Ecto neural progenitor cell (in vitro differentiated cells): ENCODE data around the gene LTBP1.
"Not testable (repeated sequence)": the region's sequence is repeated elsewhere in the genome, so short reads cannot be mapped to it uniquely, and the experiment has no call there.

ENCODE experiments used
- DNase-seq: peaks from one replicate; pipeline ENCODE4 v3.0.0-alpha.2; 2018; ENCODE audit warnings: low spot score

Gene LTBP1

DNA sequence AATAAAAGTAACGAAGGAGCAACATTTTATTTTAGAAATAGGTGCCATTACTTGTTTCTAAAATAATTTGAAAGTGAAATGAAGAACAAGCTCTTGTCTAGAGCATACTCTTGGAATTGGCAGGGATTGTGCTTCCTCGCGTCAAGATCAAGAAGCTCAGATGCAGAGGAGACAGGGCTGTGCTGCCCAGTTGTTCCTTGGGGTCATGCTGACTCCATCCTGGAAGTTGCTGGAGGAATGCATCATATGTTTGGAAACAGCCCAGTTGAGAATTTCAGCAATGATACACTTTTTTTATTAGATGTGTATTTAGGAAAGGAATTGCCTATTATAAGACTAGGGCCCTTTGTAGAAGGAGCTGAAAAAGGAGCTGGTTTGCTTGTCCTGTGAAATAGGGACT is 17.2 kb downstream of the LTBP1 start:
- no peak for DNase-seq

DNA sequence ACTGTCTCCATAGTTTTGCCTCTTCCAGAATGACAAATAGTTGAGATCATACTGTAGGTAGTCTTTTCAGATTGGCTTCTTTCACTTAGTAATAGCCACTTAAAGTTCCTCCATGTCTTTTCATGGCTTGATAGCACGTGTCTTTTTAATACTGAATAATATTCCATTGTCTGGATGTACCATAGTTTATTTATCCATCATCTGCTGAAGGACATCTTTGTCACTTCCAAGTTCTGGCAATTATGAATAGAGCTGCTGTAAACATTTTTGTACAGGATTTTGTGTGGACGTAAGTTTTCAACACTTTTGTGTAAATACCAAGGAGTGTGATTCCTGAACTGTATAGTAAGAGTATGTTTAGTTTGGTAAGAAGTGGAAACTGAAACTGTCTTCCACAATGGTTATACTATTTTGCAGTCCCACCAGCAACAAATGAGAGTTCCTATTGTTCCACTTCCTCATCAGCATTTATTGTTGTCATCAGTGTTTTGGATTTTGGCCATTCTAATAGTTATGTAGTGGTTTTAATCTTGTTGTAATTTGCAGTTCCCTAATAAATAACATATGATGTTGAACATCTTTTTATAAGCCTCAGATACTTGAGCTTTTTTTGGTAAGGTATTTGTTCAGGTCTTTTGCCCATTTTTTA is 18.9 kb downstream of the LTBP1 start:
- DNase-seq, result no peak

DNA sequence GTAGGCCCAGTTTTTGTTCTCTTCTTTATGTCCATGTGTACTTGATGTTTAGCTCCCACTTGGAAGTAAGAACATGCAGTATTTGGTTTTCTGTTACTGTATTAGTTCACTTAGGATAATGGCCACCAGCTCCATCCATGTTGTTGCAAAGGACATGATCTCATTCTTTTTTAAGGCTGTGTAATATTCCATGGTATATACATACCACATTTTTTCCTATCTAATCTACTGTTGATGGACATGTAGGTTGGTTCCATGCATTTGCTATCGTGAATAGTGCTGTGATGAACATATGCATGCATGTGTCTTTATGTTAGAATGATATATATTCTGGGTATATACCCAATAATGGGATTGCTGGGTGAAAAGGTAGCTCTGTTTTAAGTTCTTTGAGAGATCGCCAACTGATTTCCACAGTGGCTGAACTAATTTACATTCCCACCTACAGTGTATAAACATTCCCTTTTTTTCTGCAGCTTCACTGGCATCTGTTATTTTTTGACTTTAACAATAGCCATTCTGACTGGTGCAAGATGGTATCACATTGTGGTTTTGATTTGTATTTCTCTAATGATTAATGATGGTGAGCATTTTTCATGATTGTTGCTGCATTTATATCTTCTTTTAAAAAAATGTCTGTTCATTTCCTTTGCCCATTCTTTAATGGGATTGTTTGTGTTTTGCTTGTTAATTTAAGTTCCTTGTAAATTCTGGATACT is 22.9 kb downstream of the LTBP1 start:
- DNase-seq, result no peak

DNA sequence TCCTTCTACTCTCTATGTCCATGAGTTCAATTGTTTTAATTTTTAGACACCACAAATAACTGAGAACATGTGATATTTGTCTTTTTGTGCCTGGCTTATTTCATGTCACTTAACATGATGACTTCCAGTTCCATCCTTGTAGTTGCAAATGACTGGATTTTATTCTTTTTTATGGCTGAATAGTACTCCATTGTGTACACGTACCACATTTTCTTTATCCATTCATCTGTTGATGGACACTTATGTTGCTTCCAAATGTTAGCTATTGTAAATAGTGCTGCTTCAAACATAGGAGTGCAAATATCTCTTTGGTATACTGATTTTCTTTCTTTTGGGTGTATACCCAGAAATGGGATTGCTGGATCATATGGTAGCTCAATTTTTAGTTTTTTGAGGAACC is 27.0 kb downstream of the LTBP1 start:
- not testable (repeated sequence) for DNase-seq

DNA sequence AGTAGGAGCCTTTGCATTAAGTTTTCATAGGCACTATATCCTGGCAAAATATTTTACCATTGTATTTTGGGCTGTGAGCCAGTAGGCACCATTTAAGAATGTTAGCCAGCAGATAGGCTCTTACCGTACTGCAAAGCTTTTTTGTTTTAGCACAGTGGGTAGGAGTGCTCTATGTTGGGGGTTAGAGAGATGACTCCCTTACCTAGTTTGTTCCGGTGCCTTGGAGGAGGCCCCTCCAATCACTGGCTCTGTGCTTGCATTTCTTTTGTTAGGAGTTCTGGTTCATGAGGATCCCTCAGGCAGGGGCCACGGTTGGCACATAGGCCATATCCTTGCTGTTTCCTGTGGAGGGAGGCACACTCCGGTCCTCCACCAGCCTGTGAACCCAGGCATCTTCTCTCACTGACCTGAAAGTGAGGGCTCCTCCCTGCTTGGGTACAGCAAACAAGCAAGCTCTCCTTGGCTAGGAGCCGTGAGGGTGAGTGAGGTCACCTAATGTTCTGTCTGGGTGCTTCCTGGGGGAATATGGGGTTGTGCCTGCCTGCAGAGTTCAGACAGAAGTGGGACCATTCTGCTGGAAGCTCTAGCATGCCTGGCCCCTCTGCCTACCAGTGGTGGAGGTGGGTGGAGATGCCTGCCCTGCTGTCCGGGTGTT is 29.8 kb downstream of the LTBP1 start:
- no peak for DNase-seq

DNA sequence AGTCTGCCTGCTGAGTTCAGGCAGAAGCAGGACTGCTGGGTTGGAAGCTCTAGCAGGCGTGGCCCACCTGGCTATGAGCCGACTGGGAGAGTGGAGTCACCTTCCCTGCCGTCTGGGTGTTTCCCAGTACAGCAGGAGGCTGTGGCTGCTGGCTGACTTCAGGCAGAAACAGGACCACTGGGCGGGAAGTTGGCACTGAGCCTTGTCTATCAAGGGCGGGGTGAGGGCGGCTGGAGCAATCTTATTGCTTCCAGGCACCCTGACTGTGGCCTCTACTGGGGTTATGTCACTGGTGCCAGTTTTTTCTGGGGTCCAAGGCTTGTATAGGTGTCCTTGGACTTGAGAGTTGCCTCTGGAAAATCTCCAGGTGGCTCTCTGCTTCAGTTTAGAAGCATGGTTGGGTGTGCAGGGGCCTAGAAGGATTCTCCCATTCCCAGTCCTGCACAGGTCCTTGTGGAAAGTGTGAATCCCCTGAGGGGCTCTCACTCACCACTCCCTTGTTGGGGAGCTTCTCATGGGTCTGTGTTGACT is 30.5 kb downstream of the LTBP1 start:
- DNase-seq, result no peak

DNA sequence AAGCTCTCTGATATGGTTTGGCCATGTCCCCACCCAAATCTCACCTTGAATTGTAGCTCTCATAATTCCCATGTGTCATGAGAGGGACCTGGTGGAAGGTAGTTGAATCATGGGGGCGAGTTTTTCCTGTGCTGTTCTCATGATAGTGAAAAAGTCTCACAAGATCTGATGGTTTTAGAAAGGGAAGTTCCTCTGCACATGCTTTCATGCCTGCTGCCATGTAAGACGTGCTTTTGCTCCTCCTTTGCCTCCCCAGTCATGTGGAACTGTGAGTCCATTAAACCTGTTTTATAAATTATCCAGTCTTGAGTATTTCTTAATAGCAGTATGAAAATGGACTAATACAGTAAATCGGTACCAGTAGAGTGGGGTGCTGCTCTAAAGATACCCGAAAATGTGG is 34.9 kb downstream of the LTBP1 start:
- no peak for DNase-seq

DNA sequence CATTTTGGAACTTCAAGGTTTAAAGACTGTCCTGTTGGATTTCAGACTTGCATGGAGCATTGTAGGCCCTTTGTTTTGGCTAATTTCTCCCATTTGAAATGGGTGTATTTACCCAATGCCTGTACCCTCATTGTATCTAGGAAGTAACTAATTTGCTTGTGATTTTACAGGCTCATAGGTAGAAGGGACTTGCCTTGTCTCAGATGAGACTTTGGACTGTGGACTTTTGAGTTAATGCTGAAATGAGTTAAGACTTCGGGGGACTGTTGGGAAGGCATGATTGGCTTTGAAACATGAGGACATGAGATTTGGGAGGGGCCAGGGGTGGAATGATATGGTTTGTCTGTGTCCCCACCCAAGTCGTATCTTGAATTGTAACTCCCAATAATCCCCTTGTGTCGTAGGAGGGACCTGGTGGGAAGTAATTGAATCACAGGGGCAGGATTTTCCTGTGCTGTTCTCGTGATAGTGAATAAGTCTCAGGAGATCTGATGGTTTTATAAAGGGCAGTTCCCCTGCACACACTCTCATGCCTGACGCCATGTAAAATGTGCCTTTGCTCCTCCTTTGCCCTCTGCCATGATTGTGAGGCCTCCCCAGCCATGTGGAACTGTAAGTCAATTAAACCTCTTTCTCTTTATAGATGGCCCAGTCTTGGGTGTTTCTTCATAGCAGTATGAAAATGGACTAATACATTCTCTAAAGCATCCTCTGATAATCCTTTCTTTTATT is 36.6 kb downstream of the LTBP1 start:
- DNase-seq, result not testable (repeated sequence)

DNA sequence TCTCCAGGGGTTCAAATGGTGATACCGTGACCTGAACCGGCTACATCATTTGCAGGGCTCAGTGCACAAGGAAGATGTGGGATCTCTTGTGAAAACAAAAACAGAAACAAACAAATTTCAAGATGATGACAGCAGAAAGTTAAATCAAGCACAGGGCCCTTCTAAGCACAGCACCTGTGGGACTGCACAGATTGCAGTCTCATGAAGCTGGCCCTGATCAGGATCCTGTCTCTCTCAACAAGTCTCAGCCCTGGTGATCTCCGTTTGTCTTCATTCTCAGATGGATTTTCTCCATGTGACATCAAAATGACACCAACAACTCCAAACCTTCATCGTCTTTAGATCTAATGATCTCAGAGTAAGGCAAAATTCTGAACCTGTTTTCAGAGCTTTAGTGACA is 39.7 kb downstream of the LTBP1 start:
- no peak for DNase-seq

DNA sequence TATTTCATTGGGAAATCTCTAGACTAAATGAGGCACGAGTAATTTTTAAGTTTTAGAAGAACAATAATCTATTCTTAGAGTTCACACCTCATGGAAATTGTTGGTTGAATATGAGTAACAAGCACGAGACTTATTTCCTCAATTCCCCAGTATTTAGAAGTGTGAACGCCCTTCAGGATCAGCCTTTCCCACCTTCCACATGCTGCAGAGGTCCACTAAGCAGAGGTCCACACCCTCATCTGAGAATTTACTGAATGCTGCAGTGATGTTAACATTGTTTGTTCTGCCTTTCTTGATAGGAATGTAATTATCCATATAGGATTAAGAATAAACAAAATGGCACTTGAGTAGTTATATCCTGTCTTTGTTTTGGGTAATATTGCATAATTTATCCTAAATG is 41.8 kb downstream of the LTBP1 start:
- no peak for DNase-seq

DNA sequence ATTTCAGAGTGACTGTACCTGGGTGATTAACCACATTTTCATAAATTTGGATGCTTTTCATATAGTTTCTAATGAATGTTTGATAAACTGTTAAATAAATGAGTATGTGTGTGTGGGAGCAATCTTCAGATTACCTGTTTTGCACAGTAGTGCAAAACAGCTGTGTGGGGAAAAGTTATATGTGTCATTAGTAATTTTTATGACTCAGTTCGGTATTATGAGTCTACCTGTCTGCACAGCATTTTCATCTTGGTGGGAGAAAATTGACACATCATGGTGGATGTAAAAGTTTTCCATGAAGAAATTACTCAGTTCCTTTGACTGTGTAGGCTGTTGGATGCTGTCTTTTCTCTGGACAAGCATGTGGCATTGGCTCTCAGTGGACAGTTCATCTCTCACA is 43.8 kb downstream of the LTBP1 start:
- no peak for DNase-seq

DNA sequence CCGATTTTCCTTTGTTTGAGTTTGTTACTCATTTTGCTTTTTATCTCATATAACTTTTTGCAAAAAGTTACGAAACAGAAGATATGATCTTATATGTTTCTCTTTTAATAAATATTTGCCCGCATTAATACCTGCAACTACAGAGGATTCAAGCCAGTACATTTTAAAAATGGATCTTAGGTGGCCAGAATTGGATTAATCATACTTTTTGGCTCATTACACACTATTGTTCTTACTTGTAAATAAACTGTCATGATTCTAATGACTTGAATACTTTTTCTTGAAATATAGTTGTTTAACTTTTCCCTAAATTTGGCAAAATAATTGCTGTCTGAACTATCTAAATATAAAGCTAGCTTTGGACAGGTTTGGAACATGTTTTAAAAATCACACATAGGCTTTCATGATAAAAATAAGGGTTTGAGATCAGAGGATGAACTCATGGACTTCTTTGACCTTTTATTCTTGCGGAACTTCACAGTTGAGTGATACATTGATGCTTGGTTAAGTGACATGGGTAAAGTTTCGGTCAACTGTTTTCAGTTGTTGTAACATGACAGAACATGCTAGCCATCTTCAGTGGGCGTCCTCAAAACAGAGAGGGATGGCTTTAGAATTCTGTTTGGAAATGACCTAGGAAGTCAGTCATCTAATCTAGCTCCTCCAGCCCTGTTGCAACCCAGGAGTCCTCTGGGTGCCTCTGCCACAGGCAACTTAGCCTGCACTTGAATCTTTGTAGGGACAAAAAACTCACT is 44.5 kb downstream of the LTBP1 start:
- no peak for DNase-seq

DNA sequence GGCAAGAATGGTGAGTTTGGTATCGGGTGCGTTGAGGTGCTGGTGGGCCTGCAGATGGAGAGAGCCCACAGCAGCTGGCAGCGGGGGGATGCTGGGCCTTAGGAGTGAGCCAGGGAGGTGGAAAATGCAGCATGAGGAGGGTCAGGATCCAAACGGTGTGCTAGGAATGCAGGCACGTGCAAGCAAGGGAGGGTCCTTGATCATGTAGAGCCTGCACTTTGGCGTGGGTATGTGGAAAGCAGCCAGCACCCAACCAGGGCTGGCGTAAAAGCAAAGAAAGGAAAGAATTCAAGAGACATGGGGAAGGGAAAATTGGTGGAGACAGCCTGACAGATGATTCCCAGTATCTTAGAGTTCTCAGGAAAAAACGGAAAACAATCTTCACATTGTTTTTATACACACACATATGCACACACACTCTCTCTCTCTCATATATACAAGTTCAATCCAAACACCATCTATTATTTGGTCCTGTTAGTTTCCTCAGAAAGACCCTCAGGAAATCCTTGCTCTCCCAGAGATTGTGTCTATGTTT is 46.3 kb downstream of the LTBP1 start:
- no peak for DNase-seq

DNA sequence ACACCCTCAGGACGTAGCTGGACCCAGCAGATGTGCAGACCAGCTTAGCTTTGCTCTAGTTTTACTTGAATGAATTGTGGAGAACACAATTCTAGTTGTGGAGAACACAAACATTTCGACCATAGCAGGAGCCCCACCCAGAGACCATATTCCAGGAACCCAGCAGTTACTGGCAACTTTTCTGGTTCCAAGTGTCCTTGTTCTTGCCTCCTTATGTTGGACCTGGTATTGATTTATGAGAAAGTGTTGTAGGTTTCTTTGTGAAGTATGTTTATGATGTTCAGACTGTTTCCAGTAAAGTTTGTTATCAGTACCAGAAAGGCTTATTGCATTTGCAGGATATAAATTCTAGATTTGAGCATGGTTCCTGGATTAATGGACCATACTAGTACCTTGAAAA is 51.0 kb downstream of the LTBP1 start:
- DNase-seq, result no peak

DNA sequence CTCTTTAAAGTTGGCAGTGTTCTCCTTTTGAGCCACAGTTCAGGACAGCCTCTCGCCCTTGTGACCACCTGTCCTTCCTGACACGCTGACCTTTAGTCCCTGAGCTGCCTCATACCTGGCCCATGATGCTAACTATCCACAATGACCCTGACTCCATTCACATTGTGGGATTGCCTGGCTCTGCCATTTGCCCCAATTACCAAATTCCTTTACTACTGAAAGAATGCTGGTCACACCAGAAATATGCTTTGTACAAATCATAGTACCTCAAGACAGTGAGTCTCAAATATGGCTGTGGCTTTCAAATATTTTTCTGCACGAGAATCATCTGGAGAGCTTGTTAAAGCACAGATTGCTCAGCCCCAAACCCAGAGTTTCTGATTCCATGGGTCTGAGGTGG is 54.2 kb downstream of the LTBP1 start:
- DNase-seq, result no peak

DNA sequence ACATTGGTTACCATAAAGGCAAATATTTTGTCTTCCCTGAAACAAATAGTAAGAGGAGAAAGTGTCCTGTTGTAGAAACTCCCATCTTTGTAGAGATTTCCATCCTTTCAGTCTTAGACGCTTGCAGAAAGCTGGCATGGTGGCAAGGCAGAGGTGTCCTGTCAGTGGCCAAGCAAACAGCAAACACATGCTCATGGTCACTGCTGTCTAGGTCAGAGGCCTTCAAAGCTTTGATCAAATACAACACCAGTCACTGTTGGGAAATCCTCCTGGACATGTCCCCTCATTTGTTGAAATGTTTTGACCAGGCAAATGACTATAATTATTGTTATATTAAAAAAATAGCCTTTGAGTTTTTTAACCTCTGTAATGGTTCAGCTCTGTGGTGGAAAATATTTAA is 55.1 kb downstream of the LTBP1 start:
- DNase-seq, result no peak

DNA sequence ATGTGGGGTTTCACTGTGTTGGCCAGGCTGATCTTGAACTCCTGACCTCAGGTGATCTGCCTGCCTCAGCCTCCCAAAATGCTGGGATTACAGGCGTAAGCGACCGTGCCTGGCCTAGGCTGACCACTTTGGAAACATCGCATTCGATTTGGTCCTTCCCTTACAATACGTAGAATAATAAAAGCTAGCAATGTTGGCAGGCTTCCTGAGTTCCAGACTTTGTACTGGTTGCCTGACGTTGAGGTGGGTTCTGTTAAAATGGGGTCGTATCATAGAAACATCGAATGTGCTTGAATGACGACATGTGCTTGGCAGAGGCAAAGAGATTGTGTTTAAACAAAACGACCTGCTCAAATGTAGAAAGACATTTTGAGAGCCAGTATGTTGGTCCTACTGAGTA is 56.1 kb downstream of the LTBP1 start:
- no peak for DNase-seq

DNA sequence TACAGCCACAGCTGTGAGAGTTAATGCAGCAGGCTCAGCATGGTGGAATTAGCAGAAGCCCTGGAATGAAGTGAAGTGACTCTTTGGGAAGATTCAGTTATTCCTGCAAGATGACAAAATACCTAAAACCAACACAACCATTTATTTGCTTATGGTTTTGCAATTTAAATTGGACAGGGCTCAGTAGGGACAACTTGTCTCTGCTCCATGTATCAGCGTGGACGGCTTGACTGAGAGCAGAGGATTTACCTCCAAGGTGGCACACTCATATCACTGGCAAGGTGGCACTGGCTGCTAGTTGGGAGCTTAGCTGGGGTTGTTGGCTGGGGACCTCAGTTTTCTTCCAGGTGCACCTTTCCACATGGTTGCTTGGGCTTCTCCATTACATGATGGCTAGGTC is 58.3 kb downstream of the LTBP1 start:
- no peak for DNase-seq

DNA sequence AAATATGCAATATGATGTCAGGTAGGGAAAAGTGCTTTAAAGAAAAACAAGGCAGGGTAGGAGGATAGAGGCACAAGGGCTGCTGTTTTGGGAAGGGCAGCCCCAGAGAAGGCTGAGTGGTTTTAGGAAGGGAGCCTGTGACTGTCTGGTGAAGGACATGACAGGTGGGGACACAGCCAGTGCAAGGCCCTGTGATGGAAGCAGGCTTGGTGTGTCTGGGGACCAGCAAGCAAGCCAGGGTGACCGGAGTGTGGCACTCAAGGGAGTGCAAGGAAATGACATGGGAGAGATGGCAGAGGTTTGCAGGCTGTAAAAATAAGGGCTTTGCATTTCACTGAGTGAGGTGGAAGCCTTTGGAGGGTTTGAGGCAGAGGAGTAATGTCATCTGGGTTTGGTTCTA is 62.0 kb downstream of the LTBP1 start:
- no peak for DNase-seq

DNA sequence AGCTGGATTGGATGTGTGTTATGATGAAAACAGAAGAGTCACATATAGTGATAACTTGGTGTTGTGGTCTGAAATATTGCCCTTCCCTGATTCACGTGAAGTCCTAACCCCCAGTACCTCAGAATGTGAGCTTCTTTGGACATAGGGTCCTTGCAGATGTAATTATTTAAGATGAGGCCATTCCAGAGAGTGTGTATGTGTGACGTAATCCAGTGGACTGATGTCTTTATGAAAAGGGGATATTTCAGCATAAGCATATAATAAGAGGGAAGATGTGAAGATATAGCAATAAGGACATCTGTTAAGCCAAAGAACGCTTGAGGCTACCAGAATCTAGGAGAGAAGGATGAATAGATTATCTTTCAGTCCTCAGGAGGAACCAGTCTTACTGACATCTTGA is 62.5 kb downstream of the LTBP1 start:
- DNase-seq, result no peak

DNA sequence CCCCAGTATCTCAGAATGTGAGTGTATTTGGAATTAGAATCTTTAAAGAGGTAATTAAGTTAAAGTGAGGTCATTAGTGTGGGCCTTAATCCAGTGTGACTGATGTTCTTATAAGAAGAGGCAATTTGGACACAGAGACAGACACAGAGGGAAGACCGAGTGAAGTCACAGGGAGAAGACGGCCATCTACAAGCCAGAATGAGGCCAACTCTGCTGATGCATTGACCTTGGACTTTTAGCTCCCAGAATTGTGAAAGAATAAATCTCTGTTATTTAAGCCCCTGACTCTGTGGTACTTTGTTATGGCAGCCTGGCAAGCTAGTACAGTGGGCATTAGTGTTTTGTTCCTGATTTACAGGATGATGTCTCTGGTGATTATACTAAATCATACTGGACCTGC is 64.6 kb downstream of the LTBP1 start:
- DNase-seq, result no peak

DNA sequence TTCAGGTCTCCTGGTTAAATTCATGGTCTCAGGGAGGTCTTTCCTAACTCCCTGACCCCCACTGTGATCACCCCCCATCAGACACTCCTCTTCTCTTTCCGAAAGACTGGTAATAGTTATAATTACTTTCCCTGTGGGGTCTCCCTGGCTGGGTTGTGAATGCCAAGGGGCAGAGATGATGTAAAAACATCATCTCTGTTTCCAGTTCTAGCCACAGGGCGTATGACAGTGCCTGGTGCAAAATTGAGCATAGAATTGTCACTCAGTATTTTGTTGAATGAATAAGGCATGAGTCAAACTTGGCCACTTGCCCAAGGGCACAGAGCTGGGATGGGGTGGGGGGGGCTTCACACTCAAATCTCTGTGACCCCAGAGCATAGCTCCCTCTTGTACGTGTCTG is 65.2 kb downstream of the LTBP1 start:
- DNase-seq, result no peak
